Brain microvascular endothelial cell (primary cell): ENCODE results near the gene ITFG2.
A peak's percentile ranks its signal among the peaks of the same experiment; 100 is the strongest.

Experiments
- DNase-seq: peaks from one replicate; pipeline ENCODE4 v3.0.0-alpha.2; 2020
- H3K27ac ChIP-seq: fragments of 250-450 bp; sonication (Bioruptor Pico); 2 replicates; pipeline ENCODE4 v1.5.1; 2020; ENCODE audit warnings: mild to moderate bottlenecking, moderate library complexity
- H3K27me3 ChIP-seq: fragments of 250-450 bp; sonication (Bioruptor Pico); replicated peaks from 2 replicates; pipeline ENCODE4 v1.5.1; 2020; ENCODE audit warnings: mild to moderate bottlenecking
- H3K36me3 ChIP-seq: fragments of 250-450 bp; sonication (Bioruptor Pico); replicated peaks from 2 replicates; pipeline ENCODE4 v1.5.1; 2020; ENCODE audit warnings: mild to moderate bottlenecking
- H3K4me3 ChIP-seq: 2 replicates; pipeline ENCODE4 v1.5.1; 2011; ENCODE audit warnings: low read depth, mild to moderate bottlenecking, control low read depth, low read length, moderate library complexity
- CTCF ChIP-seq: IDR thresholded peaks from 2 replicates; pipeline ENCODE4 v1.5.1; 2011; ENCODE audit warnings: low read depth, mild to moderate bottlenecking, moderate library complexity, low read length, control low read depth, inconsistent platforms; ENCODE audit errors: missing control alignments
- in situ Hi-C: cut with HindIII; loops from 2 replicates; pipeline ENCODE4 v1.10.0; 2017; ENCODE audit warnings: low sequenced_read_pairs, low pct_ligation_motif_present

The ITFG2 gene

DNA sequence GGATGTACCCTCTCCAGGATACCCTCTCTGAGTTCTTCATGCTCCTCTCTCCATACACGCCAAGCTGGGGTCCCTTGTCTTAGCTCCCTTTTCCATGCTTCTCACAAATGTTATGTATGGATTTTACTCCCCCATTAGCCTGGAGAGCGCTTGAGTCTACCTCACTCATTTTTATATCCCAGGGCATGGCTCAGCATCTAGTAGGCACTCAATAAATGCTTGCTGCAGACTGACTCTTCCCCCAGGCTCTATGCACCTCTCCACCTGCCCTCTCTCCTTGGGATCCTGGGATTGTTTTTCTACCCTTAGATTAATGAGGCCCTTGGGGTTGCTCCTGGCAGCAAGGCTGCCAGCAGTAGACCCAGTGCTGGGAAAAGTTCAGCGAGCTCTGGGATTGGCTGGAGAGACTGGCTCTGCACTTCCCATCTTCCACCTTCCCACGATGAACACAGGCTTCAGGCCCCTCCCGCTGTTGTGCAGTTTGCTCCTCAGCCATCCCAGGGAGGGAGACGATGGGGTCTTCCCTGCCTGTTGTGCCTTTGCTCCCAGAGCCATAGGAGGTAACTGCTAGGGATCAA is 20.2 kb downstream of the ITFG2 start:
- no peak for DNase-seq
- TF ChIP-seq CTCF: no peak
- Histone ChIP-seq H3K27me3 (no peaks in the 10 kb centered on the region), H3K36me3 (peaks cover 5% of the 10 kb centered on the region), H3K4me3 (no peak overlapping the region), H3K27ac (no peak overlapping the region)
- in situ Hi-C loops: no loop called here

DNA sequence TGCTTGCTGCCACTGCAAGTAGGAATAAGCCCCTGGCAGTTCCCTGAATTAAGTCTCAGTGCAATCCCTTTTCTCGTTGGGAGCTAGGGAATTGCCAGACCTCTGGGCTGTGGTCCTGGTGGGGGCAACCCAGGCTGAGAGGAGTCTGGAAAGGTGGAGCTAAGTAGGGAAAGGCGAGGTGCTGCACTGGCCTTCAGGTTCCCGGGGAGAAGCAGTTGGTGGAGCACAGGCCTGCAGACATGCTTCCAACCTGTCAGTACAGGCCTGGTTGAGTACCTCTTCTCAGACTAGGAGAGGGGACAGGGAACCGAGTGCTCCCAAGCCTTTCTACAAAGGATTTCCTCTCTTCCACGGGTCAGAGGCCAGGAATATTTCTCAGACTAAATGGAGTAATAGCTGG is 20.9 kb downstream of the ITFG2 start:
- Histone ChIP-seq H3K36me3 (peaks cover 1% of the 10 kb centered on the region), H3K27me3 (no peaks in the 10 kb centered on the region), H3K4me3 (no peak overlapping the region), H3K27ac (no peak overlapping the region)
- no peak for TF ChIP-seq CTCF
- in situ Hi-C loops: no loop called here
- no peak for DNase-seq

DNA sequence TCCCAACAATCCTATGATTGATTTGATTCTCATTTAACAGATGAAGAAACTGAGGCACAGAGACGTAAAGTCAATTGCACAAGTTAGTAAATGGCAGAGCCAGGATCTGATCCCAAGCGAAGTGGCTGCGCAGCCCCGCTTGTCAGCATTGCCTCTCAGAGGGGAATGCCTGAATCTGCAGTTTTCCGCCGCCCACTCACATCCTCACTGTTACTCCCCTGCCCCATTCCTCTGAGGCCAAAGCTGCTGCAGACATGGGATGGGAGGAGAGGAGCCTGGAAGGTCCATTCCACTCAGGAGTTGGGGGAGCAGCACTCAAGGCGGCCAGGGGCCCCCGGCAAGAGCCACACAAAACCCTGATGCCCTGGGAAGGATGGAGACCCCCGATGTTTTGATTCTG is 21.3 kb downstream of the ITFG2 start:
- Histone ChIP-seq H3K27me3 (no peaks in the 10 kb centered on the region), H3K27ac (no peak overlapping the region), H3K4me3 (no peak overlapping the region), H3K36me3 (no peaks in the 10 kb centered on the region)
- no peak for TF ChIP-seq CTCF
- DNase-seq: no peak
- in situ Hi-C loops: no loop called here

DNA sequence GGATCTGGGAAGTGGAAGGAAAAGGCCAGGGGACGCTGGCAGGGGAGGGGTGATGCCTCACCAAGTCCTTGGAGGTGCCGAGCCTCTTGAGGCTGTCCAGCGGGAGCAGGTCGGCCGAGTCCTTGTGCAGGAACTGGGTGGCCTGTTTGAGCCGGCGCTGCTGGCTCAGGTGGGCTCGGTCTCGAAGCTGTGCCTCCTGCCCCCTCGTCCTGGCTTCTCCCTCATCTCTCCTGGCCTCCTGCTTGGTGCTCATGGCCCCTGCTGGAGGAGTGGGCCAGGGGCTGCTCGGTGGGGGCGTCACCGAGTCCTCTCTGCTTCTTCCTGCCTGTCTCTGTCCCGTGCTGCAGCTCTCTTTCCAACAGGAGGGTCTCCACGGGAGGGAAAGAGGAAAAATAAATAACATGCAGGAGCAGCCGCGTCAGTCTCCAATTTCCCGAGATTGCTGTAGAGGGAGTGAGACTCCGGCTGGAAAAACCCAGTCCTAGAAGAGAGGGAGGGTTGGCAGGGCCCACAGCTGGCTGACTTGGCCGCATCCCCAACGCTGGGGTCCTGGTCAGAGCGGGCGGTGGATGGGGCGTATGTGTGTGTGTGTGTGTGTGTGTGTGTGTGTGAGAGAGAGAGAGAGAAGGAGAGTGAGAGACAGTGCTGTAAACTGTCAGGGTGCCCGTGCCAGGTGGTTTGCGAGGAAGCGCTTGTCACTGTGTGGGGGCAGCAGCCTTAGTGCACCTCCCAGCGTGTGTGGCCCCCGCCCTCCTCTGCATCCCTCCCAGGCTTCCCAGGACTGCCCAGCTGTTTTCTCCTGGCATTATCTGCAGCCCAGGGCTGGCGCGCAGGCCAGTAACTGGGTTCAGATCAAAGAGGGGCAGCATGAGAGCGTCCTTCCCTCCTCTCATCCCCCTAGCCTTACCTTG is 22.4 kb downstream of the ITFG2 start, which contains the start of gene NRIP2:
Gene NRIP2 (minus strand): TSS at position 455 of the 911 bp plus-strand sequence. CDS start 52 bp downstream, at position 403.
- peak; percentile 32 for DNase-seq
- in situ Hi-C loops: no loop called here
- peak; percentile 36 for TF ChIP-seq CTCF
- no peak within 1 kb of the TSS for H3K27ac ChIP-seq
- H3K36me3 ChIP-seq: no peaks in the 10 kb centered on the region
- no peak within 1 kb of the TSS for H3K4me3 ChIP-seq
- no peaks in the 10 kb centered on the region for H3K27me3 ChIP-seq

GRCh38 chr12:2835691-2836403 is 23.4 kb downstream of the ITFG2 start:
- no peak overlapping the region for H3K4me3 ChIP-seq
- in situ Hi-C loops: no loop called here
- H3K36me3 ChIP-seq: no peaks in the 10 kb centered on the region
- no peak for TF ChIP-seq CTCF
- no peak for DNase-seq
- no peaks in the 10 kb centered on the region for H3K27me3 ChIP-seq
- no peak overlapping the region for H3K27ac ChIP-seq
